DOHH2 (cell line): ENCODE data around the gene MED27.

ENCODE experiments used
- EZH2phosphoT487 ChIP-seq: fragments of 200-600 bp; sonication (generic); IDR thresholded peaks from 2 replicates; pipeline ENCODE4 v1.6.1; 2017; ENCODE audit warnings: borderline replicate concordance, mild to moderate bottlenecking, antibody characterized with exemption, low read length, moderate library complexity, mixed read lengths
- TF ChIP-seq, protein P1 (sequence below): fragments of 200-600 bp; sonication (generic); IDR thresholded peaks from one replicate; pipeline ENCODE4 v1.5.1; 2014; ENCODE audit warnings: antibody characterized with exemption, mild to moderate bottlenecking, low read depth, low read length; ENCODE audit not compliant: poor library complexity, severe bottlenecking

DNA sequence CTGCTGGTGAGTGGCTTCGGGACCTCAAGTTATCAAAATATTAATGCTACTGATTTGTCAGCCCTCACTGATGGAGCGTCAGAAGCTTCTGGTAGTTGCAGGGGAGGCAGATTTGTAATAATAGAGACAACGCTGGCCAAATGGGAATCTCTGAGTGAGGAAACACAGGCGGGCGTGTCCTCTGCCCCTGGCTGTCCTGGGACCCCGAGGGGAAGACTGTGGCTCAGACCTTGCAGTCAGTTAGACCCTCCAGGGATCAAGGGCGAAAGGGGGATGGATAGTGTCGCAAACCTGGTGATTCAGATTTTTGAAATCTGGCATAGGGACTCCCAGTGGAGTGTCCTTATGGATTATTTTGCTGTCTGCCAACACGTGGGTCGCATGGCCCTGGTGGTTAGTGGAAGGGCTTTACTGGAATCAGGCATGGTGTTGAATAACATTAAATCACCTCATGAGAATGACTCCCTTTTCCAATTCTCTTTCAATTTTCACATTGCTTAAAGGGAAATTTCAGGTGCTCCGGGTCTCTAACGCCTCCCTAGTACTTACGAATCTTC is 47.1 kb upstream of the MED27 start:
- TF ChIP-seq, protein P1, sequence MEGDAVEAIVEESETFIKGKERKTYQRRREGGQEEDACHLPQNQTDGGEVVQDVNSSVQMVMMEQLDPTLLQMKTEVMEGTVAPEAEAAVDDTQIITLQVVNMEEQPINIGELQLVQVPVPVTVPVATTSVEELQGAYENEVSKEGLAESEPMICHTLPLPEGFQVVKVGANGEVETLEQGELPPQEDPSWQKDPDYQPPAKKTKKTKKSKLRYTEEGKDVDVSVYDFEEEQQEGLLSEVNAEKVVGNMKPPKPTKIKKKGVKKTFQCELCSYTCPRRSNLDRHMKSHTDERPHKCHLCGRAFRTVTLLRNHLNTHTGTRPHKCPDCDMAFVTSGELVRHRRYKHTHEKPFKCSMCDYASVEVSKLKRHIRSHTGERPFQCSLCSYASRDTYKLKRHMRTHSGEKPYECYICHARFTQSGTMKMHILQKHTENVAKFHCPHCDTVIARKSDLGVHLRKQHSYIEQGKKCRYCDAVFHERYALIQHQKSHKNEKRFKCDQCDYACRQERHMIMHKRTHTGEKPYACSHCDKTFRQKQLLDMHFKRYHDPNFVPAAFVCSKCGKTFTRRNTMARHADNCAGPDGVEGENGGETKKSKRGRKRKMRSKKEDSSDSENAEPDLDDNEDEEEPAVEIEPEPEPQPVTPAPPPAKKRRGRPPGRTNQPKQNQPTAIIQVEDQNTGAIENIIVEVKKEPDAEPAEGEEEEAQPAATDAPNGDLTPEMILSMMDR = no peak
- no peak for TF ChIP-seq EZH2phosphoT487
